D721Med (cell line): ENCODE measurements around the gene TNIK.

ENCODE experiments used
- DNase-seq: peaks from one replicate; pipeline ENCODE4 v3.0.0; 2011; ENCODE audit warnings: low spot score; ENCODE audit not compliant: insufficient read length
- FAIRE-seq: peaks from 2 replicates; lab custom pipeline; 2011; peaks lifted over from hg19 to GRCh38; lab: Jason Lieb, UNC
- TF ChIP-seq, protein P1 (sequence below): IDR thresholded peaks from 2 replicates; pipeline ENCODE4 v1.5.1; 2012; ENCODE audit warnings: mild to moderate bottlenecking, control low read depth; ENCODE audit not compliant: insufficient read depth; ENCODE audit errors: missing control alignments

TNIK gene

DNA sequence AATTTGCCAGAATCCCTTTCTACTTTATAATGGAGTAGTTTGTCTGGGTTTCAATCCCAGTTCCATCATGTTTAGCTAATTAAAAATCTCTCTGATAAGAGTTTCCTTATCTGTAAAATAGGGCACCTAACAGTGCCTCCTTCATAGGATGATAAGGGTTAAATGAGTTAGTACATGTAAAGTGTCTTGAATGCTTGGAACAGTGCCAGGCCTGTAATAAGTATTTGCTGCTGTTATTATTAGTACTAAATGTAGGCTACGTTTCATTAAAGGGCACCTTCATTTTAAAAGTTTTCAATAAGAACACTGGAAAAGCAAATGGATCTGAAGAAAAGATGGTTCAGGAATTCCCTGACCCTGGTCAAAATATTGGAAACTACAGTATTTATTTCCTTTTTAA is 421.9 kb downstream of the TNIK start:
- no peak for DNase-seq
- TF ChIP-seq, protein P1, sequence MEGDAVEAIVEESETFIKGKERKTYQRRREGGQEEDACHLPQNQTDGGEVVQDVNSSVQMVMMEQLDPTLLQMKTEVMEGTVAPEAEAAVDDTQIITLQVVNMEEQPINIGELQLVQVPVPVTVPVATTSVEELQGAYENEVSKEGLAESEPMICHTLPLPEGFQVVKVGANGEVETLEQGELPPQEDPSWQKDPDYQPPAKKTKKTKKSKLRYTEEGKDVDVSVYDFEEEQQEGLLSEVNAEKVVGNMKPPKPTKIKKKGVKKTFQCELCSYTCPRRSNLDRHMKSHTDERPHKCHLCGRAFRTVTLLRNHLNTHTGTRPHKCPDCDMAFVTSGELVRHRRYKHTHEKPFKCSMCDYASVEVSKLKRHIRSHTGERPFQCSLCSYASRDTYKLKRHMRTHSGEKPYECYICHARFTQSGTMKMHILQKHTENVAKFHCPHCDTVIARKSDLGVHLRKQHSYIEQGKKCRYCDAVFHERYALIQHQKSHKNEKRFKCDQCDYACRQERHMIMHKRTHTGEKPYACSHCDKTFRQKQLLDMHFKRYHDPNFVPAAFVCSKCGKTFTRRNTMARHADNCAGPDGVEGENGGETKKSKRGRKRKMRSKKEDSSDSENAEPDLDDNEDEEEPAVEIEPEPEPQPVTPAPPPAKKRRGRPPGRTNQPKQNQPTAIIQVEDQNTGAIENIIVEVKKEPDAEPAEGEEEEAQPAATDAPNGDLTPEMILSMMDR: no peak
- FAIRE-seq: no peak

DNA sequence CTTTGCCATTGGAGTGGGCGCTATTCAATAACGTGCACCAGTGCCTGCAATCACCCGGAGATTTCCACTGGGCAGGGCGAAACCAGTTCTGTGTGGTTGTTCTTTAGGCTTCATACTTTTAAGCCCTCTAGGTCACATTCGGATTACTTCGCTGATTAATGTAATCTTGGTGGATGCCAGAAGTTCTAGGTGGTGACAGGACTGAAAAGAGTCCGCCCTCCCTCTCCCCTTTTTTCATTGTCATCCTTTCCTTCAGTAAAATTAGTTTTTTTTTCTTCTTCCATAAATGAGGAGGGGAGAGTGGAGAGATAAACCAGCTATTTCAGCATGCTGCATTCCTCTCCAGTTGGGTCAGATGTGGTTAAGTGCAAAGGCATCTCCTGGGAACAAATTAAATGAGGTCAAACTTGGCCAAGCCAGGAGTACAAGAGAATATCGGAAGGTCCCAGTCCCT is 431.4 kb downstream of the TNIK start:
- FAIRE-seq (no peak), DNase-seq (no peak)
- TF ChIP-seq, protein P1: no peak

DNA sequence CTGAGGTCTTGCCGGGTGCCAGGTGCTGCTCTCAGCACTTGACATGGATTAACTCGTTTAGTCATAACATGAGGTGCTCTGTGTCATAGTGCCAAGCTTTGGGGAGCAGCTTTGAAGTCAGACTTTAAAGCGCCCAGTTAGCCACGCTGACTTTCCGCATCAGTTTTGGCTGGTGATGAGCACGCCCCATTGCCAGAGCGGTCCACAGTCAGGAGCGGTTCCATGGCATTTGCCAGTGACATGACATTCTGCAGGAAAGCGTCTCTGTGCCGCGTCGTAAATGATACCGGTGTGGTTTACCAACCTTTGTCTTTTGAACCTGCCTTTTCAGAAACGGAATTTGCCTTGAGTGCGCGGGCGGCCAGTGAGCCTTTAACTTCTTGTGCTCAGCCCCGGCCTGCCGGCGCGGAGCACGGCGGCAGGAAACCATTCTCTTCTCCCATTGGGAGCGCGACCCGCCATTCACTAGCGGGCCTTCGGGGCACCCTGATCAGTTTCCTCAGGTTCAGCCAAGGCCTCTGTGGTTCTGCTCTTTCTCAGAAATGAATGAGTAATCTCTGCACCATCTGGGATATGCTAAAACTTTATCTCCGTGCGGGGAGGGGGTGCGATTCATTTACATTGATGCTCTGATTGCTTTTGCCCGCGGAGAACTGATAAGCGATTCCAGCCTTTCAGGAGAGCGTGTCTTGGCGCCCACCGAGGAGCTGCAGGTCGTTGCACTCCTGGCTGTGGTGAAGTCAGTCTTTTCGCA is 432.0 kb downstream of the TNIK start:
- DNase-seq (no peak), FAIRE-seq (no peak)
- TF ChIP-seq, protein P1: no peak

DNA sequence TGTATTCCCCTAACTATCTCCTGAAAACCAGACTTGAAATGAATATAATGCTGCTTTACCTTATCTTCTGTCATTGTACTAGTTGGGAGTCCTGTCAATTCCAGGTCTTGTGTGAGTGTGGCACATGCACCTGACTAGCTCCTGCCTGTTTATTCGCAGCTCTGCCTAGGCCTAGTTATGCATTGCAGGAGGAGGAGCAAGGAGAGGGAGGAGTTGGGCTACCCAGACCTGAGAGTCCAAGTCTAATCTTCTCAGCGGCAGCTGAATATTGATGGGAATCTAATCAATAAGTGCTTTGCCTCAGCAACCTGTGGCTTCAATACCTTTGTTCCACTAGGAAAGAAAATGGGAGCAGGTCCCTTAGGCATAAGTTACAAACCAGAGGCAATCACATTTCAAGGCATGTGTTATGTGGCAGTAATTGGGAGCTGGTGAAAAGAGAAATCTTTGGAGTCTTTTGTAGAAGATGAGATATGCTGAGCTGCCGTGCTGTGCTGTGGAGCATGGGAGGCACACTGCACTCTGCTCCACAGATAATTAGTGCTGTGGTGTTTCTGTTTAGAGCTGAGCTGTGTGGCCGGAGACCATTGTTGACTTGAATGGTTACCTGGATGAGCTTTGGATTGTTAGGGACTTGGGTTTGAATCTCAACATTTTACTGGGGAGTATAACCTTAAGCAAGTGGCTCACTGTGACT is 433.5 kb downstream of the TNIK start, which contains the start of gene SLC2A2:
SLC2A2 (minus strand) TSS at position 124 of the 697 bp plus-strand sequence; CDS start at position 74, 50 bp downstream.
- TF ChIP-seq, protein P1: no peak
- no peak for DNase-seq
- FAIRE-seq: no peak

DNA sequence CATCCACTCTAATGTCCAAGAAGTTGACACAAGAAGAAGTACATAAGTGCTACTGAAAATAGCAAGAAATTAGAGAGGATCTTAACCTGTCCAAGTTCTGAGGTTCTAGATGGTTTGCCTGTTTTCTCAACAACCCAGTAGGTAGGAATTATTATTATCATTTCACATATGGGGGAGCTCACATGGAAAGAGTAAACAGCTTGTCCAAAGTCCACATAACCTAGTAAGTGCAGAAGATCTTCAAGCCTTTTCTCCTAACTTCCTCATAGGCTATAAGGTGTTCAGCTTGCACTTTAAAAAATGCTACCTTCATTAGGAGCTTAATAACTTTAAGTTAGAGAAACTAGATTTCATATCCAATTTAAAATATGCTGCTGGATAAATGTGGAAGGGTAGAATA is 436.6 kb downstream of the TNIK start:
- DNase-seq (no peak), FAIRE-seq (no peak)
- TF ChIP-seq, protein P1: no peak

DNA sequence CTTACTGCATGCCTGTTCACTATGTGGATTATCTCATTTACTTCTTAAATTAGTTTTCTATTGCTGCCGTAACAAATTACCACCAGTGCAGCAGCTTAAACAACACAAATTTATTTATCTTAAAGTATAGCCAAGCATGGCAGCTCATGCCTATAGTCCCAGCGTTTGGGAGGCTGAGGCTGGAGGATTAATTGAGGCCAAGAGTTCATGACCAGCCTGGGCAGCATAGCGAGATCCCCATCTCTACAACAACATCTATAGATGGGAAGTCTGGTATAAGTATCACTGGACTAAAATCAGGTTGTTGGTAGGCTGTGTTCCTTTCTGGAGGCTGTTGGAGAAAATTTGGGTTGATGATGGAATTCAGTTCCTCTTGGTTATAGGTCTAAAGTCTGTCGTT is 438.8 kb downstream of the TNIK start:
- TF ChIP-seq, protein P1: no peak
- FAIRE-seq (no peak), DNase-seq (no peak)
